CD4-positive, alpha-beta T cell (primary cell): ENCODE results near the gene TNIK. TPM values are rescaled to one million over a fixed set of nuclear protein-coding genes. Genes with fewer than 3 reads are reported as not detected.

ENCODE experiments used
- ATAC-seq: fragments of 200-7000 bp; cut with Tn5 transposase; one replicate; pipeline ENCODE4 v1.10.0; 2022; ENCODE audit warnings: mild to moderate bottlenecking; ENCODE audit not compliant: poor library complexity
- CTCF ChIA-PET: fragments of 350-600 bp; sonication (Branson Sonifier 250); formaldehyde crosslinking; loops from one replicate; lab custom pipeline; 2021; ENCODE audit warnings: antibody characterized with exemption, inconsistent platforms; lab: Charles Lee
- POLR2A ChIA-PET: fragments of 350-600 bp; sonication (Branson Sonifier 250); formaldehyde crosslinking; loops from one replicate; lab custom pipeline; 2021; ENCODE audit warnings: antibody characterized with exemption, inconsistent platforms; lab: Charles Lee
- DNase-seq, 14 experiments: peaks; one replicate each; pipeline ENCODE4 v3.0.0-alpha.2; 2013 to 2020; ENCODE audit warnings: mixed read lengths in 2 of 14
- H3K27ac ChIP-seq, 2 donors: one replicate each; pipeline versions ENCODE4 v1.5.1 to v1.7.0; 2013; ENCODE audit warnings: low read length in 2 of 2, low read depth in 1 of 2, mild to moderate bottlenecking in 1 of 2
- H3K27me3 ChIP-seq, 2 experiments: 1 replicate in 1 of 2; 2 replicates in 1 of 2; pipeline versions ENCODE4 v1.6.1 to v1.7.0; 2013; ENCODE audit warnings: low read length in 2 of 2, control low read depth in 1 of 2, mild to moderate bottlenecking in 1 of 2, moderate library complexity in 1 of 2; ENCODE audit not compliant: insufficient read depth in 2 of 2, control insufficient read depth in 1 of 2
- H3K36me3 ChIP-seq: one replicate; pipeline ENCODE4 v1.6.1; 2013; ENCODE audit warnings: low read length, control low read depth; ENCODE audit not compliant: insufficient read depth
- H3K4me1 ChIP-seq: one replicate; pipeline ENCODE4 v1.6.1; 2013; ENCODE audit warnings: low read length, control low read depth; ENCODE audit not compliant: insufficient read depth
- H3K4me3 ChIP-seq: one replicate; pipeline ENCODE4 v1.5.1; 2013; ENCODE audit warnings: mild to moderate bottlenecking, low read length, moderate library complexity
- H3K9me3 ChIP-seq, 2 experiments: 1 replicate in 1 of 2; 2 replicates in 1 of 2; pipeline versions ENCODE4 v1.6.1 to v1.7.0; 2013; ENCODE audit warnings: low read length in 2 of 2, mild to moderate bottlenecking in 2 of 2, control low read depth in 1 of 2, moderate library complexity in 1 of 2; ENCODE audit not compliant: control insufficient read depth in 1 of 2, insufficient read depth in 1 of 2
- H3K27ac Mint-ChIP-seq: one replicate; pipeline ENCODE4 v1.8.0; 2020; ENCODE audit warnings: mixed read lengths
- H3K27me3 Mint-ChIP-seq: one replicate; pipeline ENCODE4 v1.8.0; 2021; ENCODE audit warnings: mixed read lengths
- H3K36me3 Mint-ChIP-seq: one replicate; pipeline ENCODE4 v1.8.0; 2021; ENCODE audit warnings: low read depth, mixed read lengths
- H3K4me1 Mint-ChIP-seq: one replicate; pipeline ENCODE4 v1.8.0; 2021; ENCODE audit warnings: low read depth, mixed read lengths
- H3K4me3 Mint-ChIP-seq: one replicate; pipeline ENCODE4 v1.8.0; 2020; ENCODE audit warnings: mild to moderate bottlenecking, mixed read lengths
- H3K9me3 Mint-ChIP-seq: one replicate; pipeline ENCODE4 v1.8.0; 2020; ENCODE audit warnings: mixed read lengths
- CTCF ChIP-seq: fragments of 200-600 bp; IDR thresholded peaks from one replicate; pipeline ENCODE4 v1.8.0; 2022; ENCODE audit warnings: antibody characterized with exemption, mild to moderate bottlenecking
- intact Hi-C, 2 experiments: fragments of 100-400 bp; cut with DNase I in 1 of 2; cut with micrococcal nuclease in 1 of 2; formaldehyde crosslinking; loops; one replicate each; pipeline versions ENCODE4 v1.15.1 to v1.9.0; 2023 to 2025; cut with DNase I, micrococcal nuclease
- total RNA-seq, 174 experiments: library from RNA in 2 of 174; stranded (reverse) in 2 of 174; gene quantifications; one replicate each; pipeline ENCODE4 v1.2.3 and lab custom pipeline; 2021 to 2026

The TNIK gene
- total RNA-seq, 2 experiments from 2014 or later, result 71.0 to 78.3 TPM

- no peak for ATAC-seq
- intact Hi-C loops, result no loop called here
Measured at GRCh38 chr3:171470714-171471227, 10.6 kb upstream of the TNIK start.

GRCh38 chr3:171469376-171469775, 9.2 kb upstream of the TNIK start:
- CTCF ChIA-PET, result no interaction called here
- Mint-ChIP-seq H3K27ac (no peak overlapping the region), H3K4me3 (no peak overlapping the region), H3K36me3 (no peaks in the 10 kb centered on the region), H3K4me1 (no peaks in the 10 kb centered on the region), H3K27me3 (no peaks in the 10 kb centered on the region), H3K9me3 (no peaks in the 10 kb centered on the region)
- H3K27ac ChIP-seq, result no peak overlapping the region
- no peak overlapping the region for H3K4me3 ChIP-seq
- no peaks in the 10 kb centered on the region for H3K9me3 ChIP-seq
- H3K4me1 ChIP-seq, result no peaks in the 10 kb centered on the region
- DNase-seq, result no peak
- POLR2A ChIA-PET, result no interaction called here
- intact Hi-C loops, result loop anchor here in 1 of 2 experiments (10.0 kb wide), 1 partner anchor 555 kb away; no protein-coding TSS in a partner anchor
- H3K27me3 ChIP-seq, result no peaks in the 10 kb centered on the region
- ATAC-seq, result no peak
- no peak for TF ChIP-seq CTCF
- H3K36me3 ChIP-seq, result no peaks in the 10 kb centered on the region

More at GRCh38 chr3:171470714-171471227, 10.6 kb upstream of the TNIK start:
- H3K27ac ChIP-seq, result no peak overlapping the region
- no peak overlapping the region for H3K4me3 ChIP-seq
- DNase-seq, result no peak
- no peaks in the 10 kb centered on the region for H3K4me1 ChIP-seq
- H3K36me3 ChIP-seq, result no peaks in the 10 kb centered on the region
- Mint-ChIP-seq H3K36me3 (no peaks in the 10 kb centered on the region), H3K4me1 (no peaks in the 10 kb centered on the region), H3K9me3 (no peaks in the 10 kb centered on the region), H3K27me3 (no peaks in the 10 kb centered on the region), H3K4me3 (no peak overlapping the region), H3K27ac (no peak overlapping the region)
- no peaks in the 10 kb centered on the region for H3K9me3 ChIP-seq
- no peaks in the 10 kb centered on the region for H3K27me3 ChIP-seq
- TF ChIP-seq CTCF, result no peak
- ChIA-PET CTCF (interaction anchor here (0.7 kb wide), 2 partner anchors 48 to 120 kb away, joined by 3 read pairs; no protein-coding TSS in a partner anchor), POLR2A (interaction anchor here (1.2 kb wide), 1 partner anchor 9 kb away, joined by 4 read pairs; no protein-coding TSS in a partner anchor)

GRCh38 chr3:171468296-171468906, 8.2 kb upstream of the TNIK start:
- Histone ChIP-seq H3K36me3 (no peaks in the 10 kb centered on the region), H3K27ac (no peak overlapping the region), H3K4me3 (no peak overlapping the region), H3K9me3 (no peaks in the 10 kb centered on the region), H3K4me1 (no peaks in the 10 kb centered on the region), H3K27me3 (no peaks in the 10 kb centered on the region)
- intact Hi-C loops, result loop anchor here in 1 of 2 experiments (10.0 kb wide), 1 partner anchor 554 kb away; no protein-coding TSS in a partner anchor
- CTCF ChIA-PET, result no interaction called here
- POLR2A ChIA-PET, result no interaction called here
- H3K27me3 Mint-ChIP-seq, result no peaks in the 10 kb centered on the region
- no peak for TF ChIP-seq CTCF
- no peaks in the 10 kb centered on the region for H3K9me3 Mint-ChIP-seq
- DNase-seq (no peak), ATAC-seq (no peak)
- no peak overlapping the region for H3K27ac Mint-ChIP-seq
- H3K4me3 Mint-ChIP-seq, result no peak overlapping the region
- no peaks in the 10 kb centered on the region for H3K4me1 Mint-ChIP-seq
- H3K36me3 Mint-ChIP-seq, result no peaks in the 10 kb centered on the region
